Uterus (tissue), 4 donors: Measurements from ENCODE around the gene GRK5. TPM values are rescaled to one million over a fixed set of nuclear protein-coding genes. Genes with fewer than 3 reads are reported as not detected.
A peak's percentile ranks its signal among the peaks of the same experiment; 100 is the strongest.

Experiments
- DNase-seq, 2 donors: peaks; one replicate each; pipeline ENCODE4 v3.0.0-alpha.2; 2019 to 2020
- H3K27ac ChIP-seq, 2 donors: fragments of 200-600 bp; sonication (generic); 1 replicate in 1 of 2; 2 replicates in 1 of 2; pipeline ENCODE4 v1.5.1; 2016 to 2018
- H3K27me3 ChIP-seq, 2 donors: fragments of 200-600 bp; sonication (generic); one replicate each; pipeline ENCODE4 v1.5.1; 2018 to 2019; ENCODE audit warnings: control low read depth in 1 of 2
- H3K36me3 ChIP-seq, 2 donors: fragments of 200-600 bp; sonication (generic); one replicate each; pipeline ENCODE4 v1.5.1; 2019; ENCODE audit warnings: control low read depth in 1 of 2
- H3K4me1 ChIP-seq, 2 donors: fragments of 200-600 bp; sonication (generic); one replicate each; pipeline ENCODE4 v1.5.1; 2018 to 2019; ENCODE audit warnings: control low read depth in 1 of 2
- H3K4me3 ChIP-seq, 2 donors: fragments of 200-600 bp; sonication (generic); 1 replicate in 1 of 2; 2 replicates in 1 of 2; pipeline ENCODE4 v1.5.1; 2018 to 2019; ENCODE audit warnings: mild to moderate bottlenecking in 1 of 2
- H3K9me3 ChIP-seq, 2 donors: fragments of 200-600 bp; sonication (generic); one replicate each; pipeline ENCODE4 v1.5.1; 2019; ENCODE audit warnings: control low read depth in 1 of 2
- POLR2A ChIP-seq, 2 donors: fragments of 450-650 bp; IDR thresholded peaks; one replicate each; pipeline ENCODE4 v1.6.1; 2016; ENCODE audit warnings: antibody characterized with exemption in 2 of 2, mild to moderate bottlenecking in 1 of 2, moderate library complexity in 1 of 2
- intact Hi-C: fragments of 100-400 bp; cut with DNase I; formaldehyde crosslinking; loops from one replicate; pipeline ENCODE4 v1.15.1; 2023; ENCODE audit warnings: low total_unique reads
- total RNA-seq, 4 donors: library from RNA; depleted of rRNA in 3 of 4; stranded (reverse); fragments of >200 nt in 3 of 4; gene quantifications; one replicate each; pipeline versions ENCODE4 v1.1.0 to v1.2.4, GENCODE V29; 2014 to 2023
- TF ChIP-seq, protein P1 (sequence below), 4 experiments: fragments of 200-600 bp in 2 of 4; fragments of 450-650 bp in 2 of 4; sonication (generic) in 2 of 4; IDR thresholded peaks; one replicate each; pipeline ENCODE4 v1.5.1; 2016 to 2019; ENCODE audit warnings: antibody characterized with exemption in 4 of 4, mild to moderate bottlenecking in 2 of 4, moderate library complexity in 1 of 4
- donor health status: DM: yes; HTN: yes; CAD: no.

The GRK5 gene
- total RNA-seq, 4 donors from 2014 or later = 11.6 to 34.6 (median 14.1) TPM

DNA sequence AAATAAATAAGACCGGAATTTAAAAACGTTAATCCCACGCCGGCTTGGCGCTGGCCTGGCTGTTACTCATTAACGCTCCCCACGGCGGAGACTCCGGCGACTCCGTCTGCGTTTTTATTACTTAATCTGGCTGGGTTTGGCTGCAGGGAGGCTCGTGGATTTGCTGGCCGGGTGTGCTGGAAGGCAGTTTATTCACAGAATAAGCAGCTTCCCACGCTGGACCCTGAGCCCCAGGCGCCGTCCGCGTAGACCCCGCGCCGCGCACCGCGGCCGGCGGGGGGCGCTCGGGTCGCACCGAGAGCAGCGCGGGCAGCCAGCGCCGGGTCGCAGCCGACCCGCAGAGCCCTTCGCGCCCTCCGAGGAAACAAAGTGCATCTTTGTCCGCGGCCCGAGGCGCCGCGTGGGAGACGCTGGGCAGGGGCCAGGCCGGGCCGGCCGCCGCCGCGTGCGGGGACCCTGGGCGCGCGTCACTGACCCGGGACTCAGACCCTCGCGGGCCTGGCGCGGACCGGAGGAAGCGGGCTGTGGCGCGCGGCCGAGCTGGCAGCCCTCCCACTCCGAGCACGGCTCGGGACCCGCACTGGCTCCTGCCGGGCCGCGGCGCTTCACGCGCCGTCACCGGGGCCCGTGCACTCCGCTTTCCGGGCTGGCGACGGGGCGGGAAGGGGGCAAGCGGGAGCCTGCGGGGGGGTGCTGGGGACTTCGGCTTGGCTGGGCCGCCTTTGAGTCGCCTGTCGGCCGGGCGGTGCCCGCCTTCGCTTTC lies 587 bp upstream of the GRK5 start:
- DNase-seq = peak; percentile 75 to 82
- Histone ChIP-seq H3K4me1 (peaks cover 0 to 5% of the 10 kb centered on the region in 2 donors), H3K36me3 (no peaks in the 10 kb centered on the region), H3K27ac (peak overlapping the region; percentile 99 to 100), H3K9me3 (no peaks in the 10 kb centered on the region), H3K27me3 (no peaks in the 10 kb centered on the region), H3K4me3 (peak overlapping the region; percentile 70 to 90)
- no peak for TF ChIP-seq POLR2A (IDR thresholded peaks at IDR 0.05)
- TF ChIP-seq, protein P1, sequence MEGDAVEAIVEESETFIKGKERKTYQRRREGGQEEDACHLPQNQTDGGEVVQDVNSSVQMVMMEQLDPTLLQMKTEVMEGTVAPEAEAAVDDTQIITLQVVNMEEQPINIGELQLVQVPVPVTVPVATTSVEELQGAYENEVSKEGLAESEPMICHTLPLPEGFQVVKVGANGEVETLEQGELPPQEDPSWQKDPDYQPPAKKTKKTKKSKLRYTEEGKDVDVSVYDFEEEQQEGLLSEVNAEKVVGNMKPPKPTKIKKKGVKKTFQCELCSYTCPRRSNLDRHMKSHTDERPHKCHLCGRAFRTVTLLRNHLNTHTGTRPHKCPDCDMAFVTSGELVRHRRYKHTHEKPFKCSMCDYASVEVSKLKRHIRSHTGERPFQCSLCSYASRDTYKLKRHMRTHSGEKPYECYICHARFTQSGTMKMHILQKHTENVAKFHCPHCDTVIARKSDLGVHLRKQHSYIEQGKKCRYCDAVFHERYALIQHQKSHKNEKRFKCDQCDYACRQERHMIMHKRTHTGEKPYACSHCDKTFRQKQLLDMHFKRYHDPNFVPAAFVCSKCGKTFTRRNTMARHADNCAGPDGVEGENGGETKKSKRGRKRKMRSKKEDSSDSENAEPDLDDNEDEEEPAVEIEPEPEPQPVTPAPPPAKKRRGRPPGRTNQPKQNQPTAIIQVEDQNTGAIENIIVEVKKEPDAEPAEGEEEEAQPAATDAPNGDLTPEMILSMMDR (IDR thresholded peaks at IDR 0.05) = peak; percentile 47 to 97 (median 94)
- intact Hi-C loops = loop anchor here (5.0 kb wide), 1 partner anchor 46 kb away; no protein-coding TSS in a partner anchor

GRCh38 chr10:119207713-119208552 lies 562 bp downstream of the GRK5 start:
- peak; percentile 52 to 61 for DNase-seq
- intact Hi-C loops = loop anchor here (5.0 kb wide), 1 partner anchor 44 kb away; no protein-coding TSS in a partner anchor

GRCh38 chr10:119208553-119208940 lies 1.2 kb downstream of the GRK5 start:
- no peaks in the 10 kb centered on the region for H3K9me3 ChIP-seq
- peak in 1 of 2 donors; percentile 2 for TF ChIP-seq POLR2A (IDR thresholded peaks at IDR 0.05)
- TF ChIP-seq, protein P1 (IDR thresholded peaks at IDR 0.05) = no peak
- peaks cover 0 to 6% of the 10 kb centered on the region in 2 donors for H3K4me1 ChIP-seq
- peak overlapping the region; percentile 70 to 90 for H3K4me3 ChIP-seq
- intact Hi-C loops = loop anchor here (5.0 kb wide), 1 partner anchor 44 kb away; no protein-coding TSS in a partner anchor
- H3K36me3 ChIP-seq = no peaks in the 10 kb centered on the region
- no peaks in the 10 kb centered on the region for H3K27me3 ChIP-seq
- DNase-seq = no peak
- peak overlapping the region; percentile 99 to 100 for H3K27ac ChIP-seq

More at GRCh38 chr10:119207713-119208552, 562 bp downstream of the GRK5 start:
- peak overlapping the region; percentile 70 to 90 for H3K4me3 ChIP-seq
- peaks cover 0 to 6% of the 10 kb centered on the region in 2 donors for H3K4me1 ChIP-seq
- H3K36me3 ChIP-seq = no peaks in the 10 kb centered on the region
- TF ChIP-seq, protein P1 (IDR thresholded peaks at IDR 0.05) = no peak
- peak in 1 of 2 donors; percentile 5 for TF ChIP-seq POLR2A (IDR thresholded peaks at IDR 0.05)
- H3K9me3 ChIP-seq = no peaks in the 10 kb centered on the region
- no peaks in the 10 kb centered on the region for H3K27me3 ChIP-seq
- H3K27ac ChIP-seq = peak overlapping the region; percentile 99 to 100

DNA sequence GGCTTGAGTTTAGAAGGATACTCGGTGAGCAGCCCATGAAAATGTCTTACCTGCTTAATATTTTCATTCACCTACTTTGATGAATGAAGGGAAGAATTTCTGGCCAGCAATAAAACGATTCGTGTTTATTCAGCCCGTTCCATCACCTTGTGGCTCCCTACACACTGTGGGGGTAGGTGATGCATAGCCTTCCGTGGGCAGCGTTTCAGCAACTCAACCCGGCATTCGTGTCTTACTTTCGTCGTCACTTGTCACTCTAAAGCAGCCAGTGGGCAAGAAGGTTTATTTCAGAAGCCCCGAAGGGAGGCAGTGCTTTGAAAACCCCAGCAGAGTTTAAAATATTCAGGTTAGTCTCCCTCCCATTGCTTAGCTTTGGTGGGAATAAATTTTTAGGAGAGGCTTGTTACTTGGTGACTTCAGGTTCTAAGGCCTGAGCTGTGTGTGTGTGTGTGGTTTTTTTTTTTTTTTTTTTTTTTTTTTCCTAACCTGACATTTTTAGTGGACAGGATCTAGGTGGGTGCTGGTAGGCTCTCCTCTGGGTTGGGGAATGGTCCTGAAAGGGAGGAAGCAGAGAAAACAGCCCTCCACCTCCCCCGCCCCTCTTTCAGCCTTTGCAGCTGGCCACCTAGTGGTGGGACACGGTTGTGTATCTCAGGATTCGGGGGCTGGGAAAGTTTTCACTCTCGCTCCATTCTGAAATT lies 1.8 kb downstream of the GRK5 start:
- peak overlapping the region; percentile 70 to 90 for H3K4me3 ChIP-seq
- intact Hi-C loops = loop anchor here (5.0 kb wide), 1 partner anchor 43 kb away; no protein-coding TSS in a partner anchor
- H3K4me1 ChIP-seq = peaks cover 0 to 6% of the 10 kb centered on the region in 2 donors
- H3K27ac ChIP-seq = peak overlapping the region; percentile 99 to 100
- TF ChIP-seq, protein P1 (IDR thresholded peaks at IDR 0.05) = peak; percentile 63 to 82 (median 76)
- TF ChIP-seq POLR2A (IDR thresholded peaks at IDR 0.05) = no peak
- DNase-seq = peak; percentile 64 to 77
- no peaks in the 10 kb centered on the region for H3K27me3 ChIP-seq
- no peaks in the 10 kb centered on the region for H3K9me3 ChIP-seq
- H3K36me3 ChIP-seq = no peaks in the 10 kb centered on the region
